ENCODE data around the gene CAMK1. TPM values are rescaled to one million over a fixed set of nuclear protein-coding genes. Genes with fewer than 3 reads are reported as not detected.

The CAMK1 gene
- total RNA-seq (1 to 10 TPM; 4.5 to 7.2 (median 5.5) TPM), polyA plus RNA-seq (1 to 10 TPM; 3.9 to 5.7 (median 5.5) TPM)
- long read RNA-seq, donor 1, partial matches to known transcripts = 0 of 4 reads
- long read RNA-seq, donor 1, other reads (novel, unspliced or antisense) = 1 of 4 reads
- long read RNA-seq, donor 2, transcript CAMK1-201 (12 exons, 1,488 nt) = major isoform, 8 of 12 reads
- long read RNA-seq, donor 2, partial matches to known transcripts = 3 of 12 reads
- long read RNA-seq, donor 2, other reads (novel, unspliced or antisense) = 1 of 12 reads

GRCh38 chr3:9769426-9770275, at the start of gene CAMK1:
Gene CAMK1 (minus strand): TSS chr3:9769947. CDS start chr3:9767749, 2,198 bp downstream.
- Histone ChIP-seq H3K4me1 (no peaks in the 10 kb centered on the region), H3K9me3 (no peaks in the 10 kb centered on the region), H3K27me3 (ENCODE audit: insufficient read depth in 3 of 3, low read length in 2 of 3) (peaks cover 0 to 5% (median 0%) of the 10 kb centered on the region in 3 donors), H3K27ac (peak within 1 kb of the TSS; percentile 64), H3K4me3 (peak within 1 kb of the TSS; percentile 71), H3K36me3 (ENCODE audit: insufficient read depth in 1 of 2, low read depth in 1 of 2) (peaks cover 0 to 8% of the 10 kb centered on the region in 2 donors)
- ATAC-seq (peak; percentile 79 to 90 (median 84)), DNase-seq (peak; percentile 84 to 85)
- TF ChIP-seq CTCF (IDR thresholded peaks at IDR 0.05) = no peak
- intact Hi-C loops (cut with DNase I) = no loop called here
- 2 to 3% (median 2%) methylated on average over 43 to 49 of the region's 49 CpGs for WGBS, 3 donors

GRCh38 chr3:9818666-9819335, 49.1 kb upstream of the CAMK1 start:
- DNase-seq = no peak
- no peak overlapping the region for H3K4me3 ChIP-seq
- no peak for ATAC-seq
- no peaks in the 10 kb centered on the region for H3K27me3 ChIP-seq (ENCODE audit: insufficient read depth in 3 of 3, low read length in 2 of 3)
- no peak for TF ChIP-seq CTCF (IDR thresholded peaks at IDR 0.05)
- peaks cover 0 to 11% of the 10 kb centered on the region in 2 donors for H3K36me3 ChIP-seq (ENCODE audit: insufficient read depth in 1 of 2, low read depth in 1 of 2)
- peaks cover 6% of the 10 kb centered on the region for H3K4me1 ChIP-seq
- intact Hi-C loops (cut with DNase I) = no loop called here
- no peak overlapping the region for H3K27ac ChIP-seq
- 94 to 97% (median 96%) methylated on average over 6 of the region's 7 CpGs for WGBS, 3 donors
- H3K9me3 ChIP-seq = no peaks in the 10 kb centered on the region

GRCh38 chr3:9817436-9817835, 47.7 kb upstream of the CAMK1 start:
- intact Hi-C loops (cut with DNase I) = no loop called here
- TF ChIP-seq CTCF (IDR thresholded peaks at IDR 0.05) = no peak
- DNase-seq (no peak), ATAC-seq (peak in 1 of 4 donors; percentile 14)
- H3K27ac ChIP-seq = no peak overlapping the region
- H3K4me3 ChIP-seq = no peak overlapping the region
- H3K27me3 ChIP-seq (ENCODE audit: insufficient read depth in 3 of 3, low read length in 2 of 3) = no peaks in the 10 kb centered on the region
- H3K4me1 ChIP-seq = peaks cover 6% of the 10 kb centered on the region
- H3K36me3 ChIP-seq (ENCODE audit: insufficient read depth in 1 of 2, low read depth in 1 of 2) = peaks cover 0 to 11% of the 10 kb centered on the region in 2 donors
- WGBS, 3 donors = 86 to 90% (median 88%) methylated on average over 6 of the region's 6 CpGs
- no peaks in the 10 kb centered on the region for H3K9me3 ChIP-seq

GRCh38 chr3:9815986-9816385, 46.2 kb upstream of the CAMK1 start:
- Histone ChIP-seq H3K27ac (no peak overlapping the region), H3K4me1 (peaks cover 7% of the 10 kb centered on the region), H3K27me3 (ENCODE audit: insufficient read depth in 3 of 3, low read length in 2 of 3) (no peaks in the 10 kb centered on the region), H3K4me3 (no peak overlapping the region), H3K36me3 (ENCODE audit: insufficient read depth in 1 of 2, low read depth in 1 of 2) (peaks cover 0 to 11% of the 10 kb centered on the region in 2 donors), H3K9me3 (no peaks in the 10 kb centered on the region)
- no peak for TF ChIP-seq CTCF (IDR thresholded peaks at IDR 0.05)
- intact Hi-C loops (cut with DNase I) = no loop called here
- WGBS, 3 donors = 87 to 93% (median 89%) methylated on average over 9 of the region's 9 CpGs
- no peak for ATAC-seq
- no peak for DNase-seq

Data from psoas muscle (tissue), 8 donors.